Lung (tissue), 12 donors: ENCODE measurements around the gene TLK2. TPM values are rescaled to one million over a fixed set of nuclear protein-coding genes. Genes with fewer than 3 reads are reported as not detected.
"Not testable (repeated sequence)": the region's sequence is repeated elsewhere in the genome, so short reads cannot be mapped to it uniquely, and the experiment has no call there.

ENCODE experiments used
- ATAC-seq: fragments of 200-7000 bp; cut with Tn5 transposase; one replicate; pipeline ENCODE4 v1.9.1; 2020; ENCODE audit warnings: moderate number of reproducible peaks; ENCODE audit not compliant: insufficient read depth, low FRiP score
- DNase-seq, 3 donors: peaks; one replicate each; pipeline ENCODE4 v3.0.0-alpha.2; 2013 to 2017
- H3K27ac ChIP-seq, 2 donors: one replicate each; pipeline ENCODE4 v1.5.1; 2013; ENCODE audit warnings: mild to moderate bottlenecking in 2 of 2, moderate library complexity in 2 of 2, control low read depth in 1 of 2, inconsistent platforms in 1 of 2, low read depth in 1 of 2, low read length in 1 of 2
- H3K27me3 ChIP-seq, 3 donors: one replicate each; pipeline ENCODE4 v1.5.1; 2013; ENCODE audit warnings: low read length in 2 of 3; ENCODE audit not compliant: control insufficient read depth in 3 of 3, insufficient read depth in 3 of 3
- H3K36me3 ChIP-seq, 4 donors: one replicate each; pipeline ENCODE4 v1.5.1; 2013; ENCODE audit warnings: low read length in 4 of 4, mild to moderate bottlenecking in 1 of 4, moderate library complexity in 1 of 4; ENCODE audit not compliant: control insufficient read depth in 4 of 4, insufficient read depth in 4 of 4
- H3K4me1 ChIP-seq, 5 donors: one replicate each; pipeline ENCODE4 v1.5.1; 2013; ENCODE audit warnings: low read length in 5 of 5, mild to moderate bottlenecking in 2 of 5, moderate library complexity in 1 of 5; ENCODE audit not compliant: control insufficient read depth in 5 of 5, insufficient read depth in 5 of 5
- H3K4me3 ChIP-seq: one replicate; pipeline ENCODE4 v1.5.1; 2013; ENCODE audit warnings: mild to moderate bottlenecking, control low read depth, moderate library complexity
- H3K9ac ChIP-seq, 2 donors: one replicate each; pipeline ENCODE4 v1.5.1; 2013; ENCODE audit warnings: low read length in 2 of 2, control low read depth in 1 of 2; ENCODE audit not compliant: insufficient read depth in 1 of 2
- H3K9me3 ChIP-seq, 4 donors: one replicate each; pipeline ENCODE4 v1.5.1; 2013; ENCODE audit warnings: low read length in 3 of 4, mild to moderate bottlenecking in 1 of 4, moderate library complexity in 1 of 4; ENCODE audit not compliant: control insufficient read depth in 4 of 4, insufficient read depth in 3 of 4
- WGBS, 2 donors: extraction: QIAGEN DNeasy Blood & Tissue Kit; methylation state at CpG; one replicate each; pipeline ENCODE4 v1.1.7; 2013; 5-methylcytosine and 5-hydroxymethylcytosine counted together
- polyA plus RNA-seq, 2 donors: library from polyadenylated mRNA; stranded (reverse); fragments of 200-250 nt; gene quantifications; one replicate each; pipeline ENCODE4 v1.2.1, GENCODE V29; 2013
- total RNA-seq, 2 donors: library from RNA; depleted of rRNA in 1 of 2; stranded (reverse); fragments of >200 nt in 1 of 2; gene quantifications; one replicate each; pipeline ENCODE4 v1.2.1, GENCODE V29; 2014 to 2021
- TF ChIP-seq, protein P1 (sequence below): IDR thresholded peaks from 2 replicates; pipeline ENCODE4 v1.5.1; 2012; ENCODE audit warnings: mild to moderate bottlenecking; ENCODE audit errors: control extremely low read depth, extremely low read depth
- donor health status: control.
- donor health status: control.
- donor health status: Bipolar disorder and iron deficiency.
- donor health status: healthy.
- donor health status: DM: yes; HTN: yes; CAD: no.

Gene TLK2
- total and polyA plus RNA-seq, 4 donors: 11.6 to 87.7 (median 26.0) TPM

DNA sequence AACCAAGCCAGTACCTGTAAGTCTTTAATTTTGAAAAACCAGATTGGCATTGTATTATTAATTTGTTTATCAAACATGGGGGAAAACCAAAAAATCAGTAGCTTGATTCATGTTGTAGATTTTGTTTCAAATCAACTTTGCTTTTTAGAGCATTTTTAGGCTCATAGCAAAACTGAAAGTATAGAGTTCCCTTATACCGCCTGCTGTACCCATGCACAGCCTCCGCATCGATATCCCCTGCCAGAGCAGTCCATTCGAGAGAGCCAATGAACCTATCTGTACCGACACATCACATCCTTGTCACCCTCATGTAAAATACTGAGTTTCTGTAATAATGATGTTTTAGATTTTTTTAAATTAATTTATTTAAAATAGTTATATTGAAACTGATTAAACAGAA, 132.7 kb downstream of the TLK2 start:
- TF ChIP-seq, protein P1, sequence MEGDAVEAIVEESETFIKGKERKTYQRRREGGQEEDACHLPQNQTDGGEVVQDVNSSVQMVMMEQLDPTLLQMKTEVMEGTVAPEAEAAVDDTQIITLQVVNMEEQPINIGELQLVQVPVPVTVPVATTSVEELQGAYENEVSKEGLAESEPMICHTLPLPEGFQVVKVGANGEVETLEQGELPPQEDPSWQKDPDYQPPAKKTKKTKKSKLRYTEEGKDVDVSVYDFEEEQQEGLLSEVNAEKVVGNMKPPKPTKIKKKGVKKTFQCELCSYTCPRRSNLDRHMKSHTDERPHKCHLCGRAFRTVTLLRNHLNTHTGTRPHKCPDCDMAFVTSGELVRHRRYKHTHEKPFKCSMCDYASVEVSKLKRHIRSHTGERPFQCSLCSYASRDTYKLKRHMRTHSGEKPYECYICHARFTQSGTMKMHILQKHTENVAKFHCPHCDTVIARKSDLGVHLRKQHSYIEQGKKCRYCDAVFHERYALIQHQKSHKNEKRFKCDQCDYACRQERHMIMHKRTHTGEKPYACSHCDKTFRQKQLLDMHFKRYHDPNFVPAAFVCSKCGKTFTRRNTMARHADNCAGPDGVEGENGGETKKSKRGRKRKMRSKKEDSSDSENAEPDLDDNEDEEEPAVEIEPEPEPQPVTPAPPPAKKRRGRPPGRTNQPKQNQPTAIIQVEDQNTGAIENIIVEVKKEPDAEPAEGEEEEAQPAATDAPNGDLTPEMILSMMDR: no peak
- Histone ChIP-seq H3K9ac (no peak overlapping the region), H3K27me3 (no peaks in the 10 kb centered on the region), H3K36me3 (peaks cover 24 to 40% (median 27%) of the 10 kb centered on the region in 4 donors), H3K4me1 (no peaks in the 10 kb centered on the region), H3K9me3 (peaks cover 0 to 2% (median 0%) of the 10 kb centered on the region in 4 donors), H3K27ac (no peak overlapping the region), H3K4me3 (no peak overlapping the region)
- 84 to 87% methylated on average over 5 of the region's 5 CpGs for WGBS, 2 donors
- no peak for ATAC-seq
- DNase-seq: no peak

DNA sequence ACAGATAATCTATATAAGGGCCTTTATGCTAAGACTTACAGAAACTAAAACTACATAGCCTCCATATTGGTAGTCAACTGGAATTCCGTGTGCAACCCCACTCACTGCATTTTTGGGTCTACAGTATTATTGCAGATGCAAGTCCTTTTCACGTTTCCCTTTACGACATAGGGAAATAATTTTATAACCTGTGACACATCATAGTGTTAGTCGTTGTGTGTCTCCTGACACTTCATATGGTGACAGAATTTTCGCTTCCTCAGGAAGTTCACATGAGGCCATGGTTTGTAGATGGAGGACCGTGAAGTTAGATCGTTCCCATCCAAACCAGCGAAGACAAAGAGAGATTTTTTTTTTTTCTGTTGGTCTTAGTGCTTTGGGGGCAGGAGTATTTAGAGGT, 133.1 kb downstream of the TLK2 start:
- WGBS, 2 donors: 43 to 62% methylated on average over 8 of the region's 8 CpGs
- H3K4me1 ChIP-seq: no peaks in the 10 kb centered on the region
- peaks cover 0 to 2% (median 0%) of the 10 kb centered on the region in 4 donors for H3K9me3 ChIP-seq
- H3K9ac ChIP-seq: no peak overlapping the region
- H3K27me3 ChIP-seq: no peaks in the 10 kb centered on the region
- DNase-seq (no peak), ATAC-seq (no peak)
- H3K27ac ChIP-seq: no peak overlapping the region
- TF ChIP-seq, protein P1: no peak
- peaks cover 24 to 36% (median 25%) of the 10 kb centered on the region in 4 donors for H3K36me3 ChIP-seq
- no peak overlapping the region for H3K4me3 ChIP-seq

GRCh38 chr17:62612289-62612688, 133.7 kb downstream of the TLK2 start:
- H3K4me3 ChIP-seq, H3K4me1 ChIP-seq, H3K9ac ChIP-seq, H3K27ac ChIP-seq, DNase-seq, H3K9me3 ChIP-seq, ATAC-seq, H3K27me3 ChIP-seq: not testable (repeated sequence)
- peaks cover 21 to 33% (median 24%) of the 10 kb centered on the region in 4 donors for H3K36me3 ChIP-seq
- WGBS, 2 donors: 91% methylated on average over 11 to 12 of the region's 12 CpGs

- H3K27ac ChIP-seq, H3K9ac ChIP-seq, ATAC-seq, H3K4me3 ChIP-seq, H3K27me3 ChIP-seq, H3K9me3 ChIP-seq, DNase-seq: not testable (repeated sequence)
- peaks cover 0 to 12% (median 2%) of the 10 kb centered on the region in 5 donors for H3K4me1 ChIP-seq
- WGBS, 2 donors: 94 to 96% methylated on average over 4 of the region's 4 CpGs
- H3K36me3 ChIP-seq: peaks cover 16 to 25% (median 22%) of the 10 kb centered on the region in 4 donors
Observed at GRCh38 chr17:62613095-62613494, 134.5 kb downstream of the TLK2 start.
